MM.1S (cell line): ENCODE results near the gene FASTKD1.

Source experiments
- CTCF ChIP-seq: fragments of 300-600 bp; sonication (generic); IDR thresholded peaks from 2 replicates; pipeline ENCODE4 v1.5.1; 2016; ENCODE audit warnings: antibody characterized with exemption, low read length, mixed read lengths
- EZH2 ChIP-seq: fragments of 300-600 bp; sonication (generic); optimal IDR thresholded peaks from 2 replicates; pipeline ENCODE3; 2017; ENCODE audit warnings: low read depth, mild to moderate bottlenecking, antibody characterized with exemption, low read length, mixed read lengths

- TF ChIP-seq CTCF, result no peak
- TF ChIP-seq EZH2, result no peak
Measured at GRCh38 chr2:169507698-169508097, 66.0 kb downstream of the FASTKD1 start.
